Upper lobe of left lung (tissue), 6 donors: ENCODE results near the gene HPCAL1. TPM values are rescaled to one million over a fixed set of nuclear protein-coding genes. Genes with fewer than 3 reads are reported as not detected.
A peak's percentile ranks its signal among the peaks of the same experiment; 100 is the strongest.

Experiments
- ATAC-seq, 2 donors: fragments of 200-7000 bp; cut with Tn5 transposase; one replicate each; pipeline ENCODE4 v1.9.1; 2022; ENCODE audit warnings: mild to moderate bottlenecking in 2 of 2, moderate library complexity in 2 of 2; ENCODE audit not compliant: low FRiP score in 2 of 2
- DNase-seq, 2 donors: peaks; one replicate each; pipeline ENCODE4 v3.0.0-alpha.2; 2019 to 2020
- H3K27ac ChIP-seq, 4 donors: fragments of 200-600 bp; sonication (generic); one replicate each; pipeline ENCODE4 v1.5.1; 2016 to 2019
- H3K27me3 ChIP-seq, 4 donors: fragments of 200-600 bp; sonication (generic); one replicate each; pipeline ENCODE4 v1.5.1; 2017 to 2019
- H3K36me3 ChIP-seq, 4 donors: fragments of 200-600 bp; sonication (generic); one replicate each; pipeline ENCODE4 v1.5.1; 2016 to 2019
- H3K4me1 ChIP-seq, 4 donors: fragments of 200-600 bp; sonication (generic); one replicate each; pipeline ENCODE4 v1.5.1; 2018 to 2019
- H3K4me3 ChIP-seq, 4 donors: fragments of 200-600 bp; sonication (generic); one replicate each; pipeline ENCODE4 v1.5.1; 2017 to 2019; ENCODE audit warnings: mild to moderate bottlenecking in 2 of 4, moderate library complexity in 1 of 4
- H3K9me3 ChIP-seq, 4 donors: fragments of 200-600 bp; sonication (generic); one replicate each; pipeline ENCODE4 v1.5.1; 2018 to 2019
- CTCF ChIP-seq, 6 experiments: fragments of 450-650 bp in 4 of 6; fragments of 200-600 bp in 2 of 6; sonication (generic) in 2 of 6; IDR thresholded peaks; one replicate each; pipeline ENCODE4 v1.5.1; 2016 to 2019; ENCODE audit warnings: antibody characterized with exemption in 6 of 6
- EP300 ChIP-seq, 4 donors: sonication (generic); formaldehyde crosslinking; IDR thresholded peaks; one replicate each; pipeline ENCODE4 v1.5.1; 2017; ENCODE audit warnings: antibody characterized with exemption in 4 of 4, control low read depth in 2 of 4
- POLR2A ChIP-seq, 4 donors: fragments of 450-650 bp; IDR thresholded peaks; one replicate each; pipeline ENCODE4 v1.5.1; 2016 to 2017; ENCODE audit warnings: antibody characterized with exemption in 4 of 4, mild to moderate bottlenecking in 2 of 4
- POLR2AphosphoS5 ChIP-seq, 2 donors: sonication (generic); formaldehyde crosslinking; IDR thresholded peaks; one replicate each; pipeline ENCODE4 v1.5.1; 2017; ENCODE audit warnings: antibody characterized with exemption in 2 of 2
- WGBS, 2 donors: methylation state at CpG; one replicate each; pipeline ENCODE4 v1.1.5; 2017 to 2018; 5-methylcytosine and 5-hydroxymethylcytosine counted together
- total RNA-seq, 6 donors: library from RNA; depleted of rRNA in 4 of 6; stranded (reverse); fragments of >200 nt in 4 of 6; gene quantifications; one replicate each; pipeline versions ENCODE4 v1.1.0 to v1.2.1, GENCODE V29; 2016 to 2021
- donor health status: DM: no; HTN: no; CAD: no; lungs with moderate emphysema.
- donor health status: DM: no; HTN: yes; CAD: no; lungs with severe emphysema.

HPCAL1 gene
- total RNA-seq, 6 donors from 2014 or later, result 131 to 481 (median 261) TPM

DNA sequence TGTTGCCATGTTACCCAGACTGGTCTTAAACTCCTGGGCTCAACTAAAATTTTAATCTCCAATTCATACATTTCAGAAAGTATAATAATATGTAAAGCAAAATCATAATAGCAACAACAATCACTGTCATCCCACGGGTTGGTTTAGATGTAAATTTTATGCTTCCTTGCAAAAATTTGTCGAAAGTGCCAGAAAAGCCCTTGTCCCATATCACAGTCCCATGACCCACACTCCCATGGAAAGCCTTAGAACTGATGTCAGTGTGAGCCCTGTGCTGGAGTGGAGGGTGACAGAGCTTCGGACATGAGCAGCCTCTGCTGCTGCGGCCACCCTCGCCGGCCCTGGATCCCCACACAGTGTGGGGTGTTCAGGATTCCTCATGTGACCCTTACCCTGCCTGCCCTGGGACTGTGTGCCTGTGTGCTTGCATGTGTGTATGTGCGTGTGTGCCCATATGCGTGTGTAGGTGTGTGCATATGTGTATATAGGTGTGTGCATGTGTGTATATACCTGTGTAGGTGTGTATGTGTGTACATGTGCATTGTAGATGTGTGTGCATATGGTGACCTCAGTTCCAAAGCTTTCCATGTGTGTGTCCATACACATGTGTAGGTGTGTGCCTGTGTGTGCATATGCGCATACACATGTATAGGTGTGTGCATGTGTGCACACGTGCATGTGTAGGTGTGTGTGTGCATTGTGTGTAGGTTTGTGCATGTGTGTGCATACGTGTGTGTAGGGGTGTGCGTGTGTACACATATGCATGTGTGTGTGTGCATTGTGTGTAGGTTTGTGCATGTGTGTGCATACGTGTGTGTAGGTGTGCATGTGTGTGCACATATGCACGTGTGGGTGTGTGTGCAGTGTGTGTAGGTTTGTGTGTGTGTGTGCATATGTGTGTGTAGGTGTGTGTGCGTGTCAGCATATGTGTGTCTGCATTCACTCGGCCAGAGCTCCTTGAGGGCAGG, 65.1 kb downstream of the HPCAL1 start:
- DNase-seq (no peak), ATAC-seq (no peak)
- no peak overlapping the region for H3K4me3 ChIP-seq
- WGBS, 2 donors, result 86 to 87% methylated on average over 15 to 16 of the region's 16 CpGs
- no peaks in the 10 kb centered on the region for H3K9me3 ChIP-seq
- H3K27me3 ChIP-seq, result no peaks in the 10 kb centered on the region
- TF ChIP-seq CTCF (IDR thresholded peaks at IDR 0.05) (no peak), POLR2A (IDR thresholded peaks at IDR 0.05) (no peak), POLR2AphosphoS5 (IDR thresholded peaks at IDR 0.05) (no peak), EP300 (IDR thresholded peaks at IDR 0.05) (no peak)
- H3K4me1 ChIP-seq, result peaks cover 39 to 76% (median 51%) of the 10 kb centered on the region in 4 donors
- peak overlapping the region; percentile 61 to 87 (median 78) for H3K27ac ChIP-seq
- H3K36me3 ChIP-seq, result no peaks in the 10 kb centered on the region

DNA sequence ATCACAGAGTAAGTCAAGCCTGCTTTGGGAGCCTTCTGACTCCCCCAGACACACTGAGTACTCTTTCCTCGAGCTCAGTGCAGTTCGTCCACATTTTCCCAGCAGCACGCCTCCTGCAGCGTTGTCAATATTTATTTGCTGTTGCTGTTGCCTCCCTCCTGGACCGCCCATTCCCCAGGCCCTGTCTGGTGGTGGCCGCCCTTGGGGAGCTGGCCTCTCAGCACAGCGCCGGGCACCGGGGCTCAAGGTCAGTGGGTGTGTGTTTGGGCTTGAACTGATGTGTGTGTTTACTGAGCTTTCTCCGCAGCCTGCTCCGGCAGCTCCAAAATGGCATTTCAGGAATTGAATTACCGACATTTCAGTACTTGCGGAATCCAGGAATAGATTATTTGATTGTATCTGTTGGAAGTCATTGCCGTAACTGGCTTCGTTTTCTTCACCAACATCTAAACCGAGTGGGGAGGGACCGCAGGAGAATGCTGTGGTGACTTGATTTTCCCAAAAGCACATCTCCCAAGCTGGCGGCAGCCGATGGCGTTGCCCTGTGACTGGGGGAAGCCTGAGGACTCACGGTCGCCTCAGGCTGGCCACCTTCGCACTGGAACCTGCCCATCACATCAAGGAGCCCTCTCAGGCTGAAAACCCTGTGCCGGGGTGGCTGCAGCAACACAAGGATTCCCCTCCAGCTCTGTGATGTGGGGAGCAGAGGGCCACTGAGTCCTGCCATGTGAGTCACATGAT, 66.0 kb downstream of the HPCAL1 start:
- Histone ChIP-seq H3K9me3 (no peaks in the 10 kb centered on the region), H3K27ac (peak overlapping the region; percentile 61 to 87 (median 78)), H3K27me3 (no peaks in the 10 kb centered on the region), H3K36me3 (peaks cover 0 to 2% (median under 1%) of the 10 kb centered on the region in 4 donors), H3K4me3 (no peak overlapping the region), H3K4me1 (peaks cover 33 to 73% (median 49%) of the 10 kb centered on the region in 4 donors)
- peak in 1 of 2 donors; percentile 78 for DNase-seq
- ATAC-seq, result peak in 1 of 2 donors; percentile 26
- TF ChIP-seq POLR2A (IDR thresholded peaks at IDR 0.05) (no peak), CTCF (IDR thresholded peaks at IDR 0.05) (no peak), POLR2AphosphoS5 (IDR thresholded peaks at IDR 0.05) (no peak), EP300 (IDR thresholded peaks at IDR 0.05) (no peak)
- 66 to 78% methylated on average over 15 to 24 of the region's 24 CpGs for WGBS, 2 donors

GRCh38 chr2:10369269-10370255, 66.9 kb downstream of the HPCAL1 start:
- Histone ChIP-seq H3K36me3 (peaks cover 0 to 5% (median 2%) of the 10 kb centered on the region in 4 donors), H3K27me3 (no peaks in the 10 kb centered on the region), H3K4me1 (peaks cover 33 to 69% (median 46%) of the 10 kb centered on the region in 4 donors), H3K27ac (peak overlapping the region; percentile 61 to 87 (median 78)), H3K9me3 (no peaks in the 10 kb centered on the region), H3K4me3 (no peak overlapping the region)
- ATAC-seq, result peak; percentile 50 to 87
- DNase-seq, result peak in 1 of 2 donors; percentile 87
- WGBS, 2 donors, result 58 to 74% methylated on average over 11 to 14 of the region's 14 CpGs
- TF ChIP-seq POLR2A (IDR thresholded peaks at IDR 0.05), result no peak
- no peak for TF ChIP-seq CTCF (IDR thresholded peaks at IDR 0.05)
- peak in 2 of 4 donors; percentile 57 to 58 for TF ChIP-seq EP300 (IDR thresholded peaks at IDR 0.05)
- peak; percentile 42 to 61 for TF ChIP-seq POLR2AphosphoS5 (IDR thresholded peaks at IDR 0.05)

DNA sequence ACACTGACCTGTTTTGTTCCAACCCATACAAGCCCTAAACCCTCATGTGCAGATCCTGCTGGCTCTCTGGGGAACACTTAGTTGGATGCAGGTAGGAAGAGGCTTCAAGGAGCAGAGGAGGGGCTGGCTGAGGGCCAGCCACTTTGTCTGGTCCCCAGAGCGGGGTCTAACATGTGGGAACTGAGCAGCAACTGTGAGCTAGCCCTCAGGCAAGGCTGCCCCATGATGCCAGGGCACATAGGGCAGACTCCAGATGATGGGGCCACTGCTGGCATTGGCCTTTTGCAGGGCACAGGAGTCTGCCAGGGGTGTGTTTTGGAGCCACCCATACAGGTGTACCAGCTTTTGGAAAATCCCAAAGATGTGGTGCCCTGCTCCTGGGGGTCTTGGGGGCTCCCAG, 67.7 kb downstream of the HPCAL1 start:
- TF ChIP-seq EP300 (IDR thresholded peaks at IDR 0.05) (no peak), POLR2A (IDR thresholded peaks at IDR 0.05) (no peak), POLR2AphosphoS5 (IDR thresholded peaks at IDR 0.05) (no peak), CTCF (IDR thresholded peaks at IDR 0.05) (no peak)
- DNase-seq, result no peak

More for the DNA sequence above, 67.7 kb downstream of the HPCAL1 start:
- H3K36me3 ChIP-seq, result peaks cover 0 to 10% (median 3%) of the 10 kb centered on the region in 4 donors
- ATAC-seq, result no peak
- H3K27me3 ChIP-seq, result no peaks in the 10 kb centered on the region
- no peaks in the 10 kb centered on the region for H3K9me3 ChIP-seq
- peaks cover 33 to 71% (median 45%) of the 10 kb centered on the region in 4 donors for H3K4me1 ChIP-seq
- peak overlapping the region; percentile 61 to 87 (median 78) for H3K27ac ChIP-seq
- 80% methylated on average over 1 of the region's 1 CpG for WGBS, 2 donors
- no peak overlapping the region for H3K4me3 ChIP-seq
